Peyer's patch (tissue), 4 donors: ENCODE measurements around the gene UBE2D3.

ENCODE experiments used
- POLR2A ChIP-seq, 2 donors: fragments of 450-650 bp; IDR thresholded peaks; one replicate each; pipeline ENCODE4 v1.5.1; 2017; ENCODE audit warnings: antibody characterized with exemption in 2 of 2, mild to moderate bottlenecking in 2 of 2, moderate library complexity in 2 of 2
- TF ChIP-seq, protein P1 (sequence below), 6 experiments: fragments of 450-650 bp in 4 of 6; fragments of 200-600 bp in 2 of 6; sonication (generic) in 1 of 6; IDR thresholded peaks; one replicate each; pipeline ENCODE4 v1.5.1; 2017 to 2019; ENCODE audit warnings: antibody characterized with exemption in 6 of 6, mild to moderate bottlenecking in 3 of 6, moderate library complexity in 1 of 6

DNA sequence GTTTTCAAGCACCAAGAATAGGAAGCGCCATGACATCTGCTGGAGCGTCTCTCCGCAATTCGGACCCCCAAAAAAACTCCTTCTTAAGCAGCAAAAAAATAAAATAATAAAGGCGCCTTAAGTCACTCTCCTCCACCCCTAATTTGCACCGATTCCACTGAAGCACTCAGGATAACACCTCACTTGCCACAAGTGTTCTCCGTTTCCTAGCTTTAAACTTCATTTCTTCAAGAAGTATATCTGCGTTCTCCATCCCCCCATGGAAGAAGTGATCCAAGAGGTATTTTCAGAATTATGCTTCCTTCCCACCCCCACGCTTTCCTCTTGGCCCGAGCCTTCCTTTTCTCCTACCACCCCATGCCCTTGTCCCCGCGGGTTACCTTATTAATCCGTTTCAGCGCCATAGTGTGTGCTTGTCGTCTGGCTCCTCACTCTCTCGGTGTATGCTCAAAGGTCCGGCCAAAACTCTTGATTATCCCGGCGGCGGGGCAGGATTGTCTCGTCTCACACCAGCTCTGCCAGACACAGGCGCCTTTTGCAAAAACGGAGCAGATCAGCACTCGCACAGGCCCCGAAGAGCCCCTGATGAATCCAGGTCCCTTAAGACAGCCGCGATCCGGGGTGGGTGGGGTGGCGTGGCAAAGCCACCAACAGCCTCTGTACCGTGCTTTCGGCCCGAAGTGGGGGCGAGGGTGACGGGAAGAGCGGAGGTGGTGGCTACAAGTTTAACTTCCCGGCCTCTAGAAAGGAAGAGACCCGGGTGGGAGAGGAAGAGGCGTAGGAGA lies 1.1 kb downstream of the UBE2D3 start:
- TF ChIP-seq, protein P1, sequence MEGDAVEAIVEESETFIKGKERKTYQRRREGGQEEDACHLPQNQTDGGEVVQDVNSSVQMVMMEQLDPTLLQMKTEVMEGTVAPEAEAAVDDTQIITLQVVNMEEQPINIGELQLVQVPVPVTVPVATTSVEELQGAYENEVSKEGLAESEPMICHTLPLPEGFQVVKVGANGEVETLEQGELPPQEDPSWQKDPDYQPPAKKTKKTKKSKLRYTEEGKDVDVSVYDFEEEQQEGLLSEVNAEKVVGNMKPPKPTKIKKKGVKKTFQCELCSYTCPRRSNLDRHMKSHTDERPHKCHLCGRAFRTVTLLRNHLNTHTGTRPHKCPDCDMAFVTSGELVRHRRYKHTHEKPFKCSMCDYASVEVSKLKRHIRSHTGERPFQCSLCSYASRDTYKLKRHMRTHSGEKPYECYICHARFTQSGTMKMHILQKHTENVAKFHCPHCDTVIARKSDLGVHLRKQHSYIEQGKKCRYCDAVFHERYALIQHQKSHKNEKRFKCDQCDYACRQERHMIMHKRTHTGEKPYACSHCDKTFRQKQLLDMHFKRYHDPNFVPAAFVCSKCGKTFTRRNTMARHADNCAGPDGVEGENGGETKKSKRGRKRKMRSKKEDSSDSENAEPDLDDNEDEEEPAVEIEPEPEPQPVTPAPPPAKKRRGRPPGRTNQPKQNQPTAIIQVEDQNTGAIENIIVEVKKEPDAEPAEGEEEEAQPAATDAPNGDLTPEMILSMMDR (IDR thresholded peaks at IDR 0.05): no peak
- no peak for TF ChIP-seq POLR2A (IDR thresholded peaks at IDR 0.05)
